RKO (cell line): ENCODE measurements around the gene KRTAP3-1.
A peak's percentile ranks its signal among the peaks of the same experiment; 100 is the strongest.
"Not testable (repeated sequence)": the region's sequence is repeated elsewhere in the genome, so short reads cannot be mapped to it uniquely, and the experiment has no call there.

Experiments
- DNase-seq: peaks from one replicate; pipeline ENCODE4 v3.0.0-alpha.2; 2016; ENCODE audit warnings: low spot score

Gene KRTAP3-1

GRCh38 chr17:41008811-41009210, at the start of gene KRTAP3-1:
Gene KRTAP3-1 (minus strand): TSS chr17:41009128. CDS start chr17:41009074, 54 bp downstream.
- DNase-seq: no peak

GRCh38 chr17:41057547-41057946, 48.6 kb upstream of the KRTAP3-1 start:
- no peak for DNase-seq

- DNase-seq: not testable (repeated sequence)
Measured at GRCh38 chr17:41055130-41055529, 46.2 kb upstream of the KRTAP3-1 start, which contains the start of gene KRTAP2-2. Gene KRTAP2-2 (minus strand): TSS chr17:41055230. CDS start chr17:41055211, 19 bp downstream.

- DNase-seq: not testable (repeated sequence)
Measured at GRCh38 chr17:41054556-41054955, 45.6 kb upstream of the KRTAP3-1 start.

- no peak for DNase-seq
Measured at GRCh38 chr17:41054025-41054424, 45.1 kb upstream of the KRTAP3-1 start.

GRCh38 chr17:41052566-41052965, 43.6 kb upstream of the KRTAP3-1 start:
- DNase-seq: no peak

- peak; percentile 56 for DNase-seq
Measured at GRCh38 chr17:41049110-41049509, 40.2 kb upstream of the KRTAP3-1 start.

GRCh38 chr17:41048441-41048840, 39.5 kb upstream of the KRTAP3-1 start:
- no peak for DNase-seq

GRCh38 chr17:41046735-41047465, 38.0 kb upstream of the KRTAP3-1 start, which contains the start of gene KRTAP2-1:
Gene KRTAP2-1 (minus strand): TSS chr17:41047316. CDS start chr17:41047267, 49 bp downstream.
- not testable (repeated sequence) for DNase-seq

GRCh38 chr17:41042953-41043352, 34.0 kb upstream of the KRTAP3-1 start:
- no peak for DNase-seq

GRCh38 chr17:41040783-41041571, 32.0 kb upstream of the KRTAP3-1 start, which contains the start of gene KRTAP1-1:
Gene KRTAP1-1 (minus strand): TSS chr17:41041450. CDS start chr17:41041397, 53 bp downstream.
- DNase-seq: not testable (repeated sequence)

GRCh38 chr17:41037853-41038350, 29.0 kb upstream of the KRTAP3-1 start:
- no peak for DNase-seq

GRCh38 chr17:41034346-41034935, 25.5 kb upstream of the KRTAP3-1 start, which contains the start of gene KRTAP1-3:
Gene KRTAP1-3 (minus strand): TSS chr17:41034874. CDS start chr17:41034821, 53 bp downstream.
- DNase-seq: not testable (repeated sequence)

GRCh38 chr17:41029633-41030245, 20.8 kb upstream of the KRTAP3-1 start, which contains the start of gene KRTAP1-4:
Gene KRTAP1-4 (minus strand): TSS chr17:41030195. CDS start chr17:41030078, 117 bp downstream.
- no peak for DNase-seq

GRCh38 chr17:41026715-41027471, 18.0 kb upstream of the KRTAP3-1 start, which contains the start of gene KRTAP1-5:
Gene KRTAP1-5 (minus strand): TSS chr17:41027208. CDS start chr17:41027155, 53 bp downstream.
- DNase-seq: peak; percentile 14

GRCh38 chr17:41024697-41025096, 15.8 kb upstream of the KRTAP3-1 start:
- DNase-seq: no peak

- no peak for DNase-seq
Measured at GRCh38 chr17:41020336-41020735, 11.4 kb upstream of the KRTAP3-1 start.

- DNase-seq: no peak
Measured at GRCh38 chr17:41019415-41019814, 10.5 kb upstream of the KRTAP3-1 start.

GRCh38 chr17:41018541-41018940, 9.6 kb upstream of the KRTAP3-1 start:
- no peak for DNase-seq

GRCh38 chr17:41016578-41017215, 7.8 kb upstream of the KRTAP3-1 start:
- DNase-seq: no peak
